Erythroblast (primary cell): ENCODE data around the gene TBC1D19.

Experiments
- GATA1 ChIP-seq: IDR thresholded peaks from 2 replicates; pipeline ENCODE4 v1.6.1; 2011; ENCODE audit warnings: low read depth, mild to moderate bottlenecking, control low read depth, low read length, moderate library complexity
- POLR2A ChIP-seq: IDR thresholded peaks from 2 replicates; pipeline ENCODE4 v1.6.1; 2011; ENCODE audit warnings: mild to moderate bottlenecking, low read length

- TF ChIP-seq POLR2A: no peak
- TF ChIP-seq GATA1: no peak
These were observed 17.3 kb downstream of the TBC1D19 start for GRCh38 chr4:26601204-26601603.
